PC-9 (cell line): Measurements from ENCODE around the gene UCP2. TPM values are rescaled to one million over a fixed set of nuclear protein-coding genes. Genes with fewer than 3 reads are reported as not detected.

Experiments
- BruUV-seq: library from RNA; stranded (reverse); fragments of 400-500 nt; replicated peaks from 2 replicates; lab custom pipeline; 2021; lab: Mats Ljungman, UMichigan
- CTCF ChIA-PET: fragments of 300-600 bp; sonication (Branson Sonifier 250); formaldehyde crosslinking; loops from one replicate; lab custom pipeline; 2022; ENCODE audit warnings: antibody characterized with exemption; lab: Charles Lee
- POLR2A ChIA-PET: fragments of 300-600 bp; sonication (Branson Sonifier 250); formaldehyde crosslinking; loops from one replicate; lab custom pipeline; 2022; ENCODE audit warnings: antibody characterized with exemption; ENCODE audit not compliant: unreplicated experiment; lab: Charles Lee
- DNase-seq, 2 experiments: peaks; one replicate each; pipeline versions ENCODE4 v3.0.0 to v3.0.0-alpha.2; 2015 to 2022; ENCODE audit warnings: mixed read lengths in 1 of 2
- H2AFZ ChIP-seq: fragments of 200-600 bp; sonication (generic); 2 replicates; pipeline ENCODE4 v1.8.1; 2017; ENCODE audit warnings: antibody characterized with exemption
- H3F3A ChIP-seq: fragments of 200-600 bp; sonication (generic); 2 replicates; pipeline ENCODE4 v1.8.1; 2017; ENCODE audit warnings: antibody characterized with exemption, mild to moderate bottlenecking, low read depth; ENCODE audit not compliant: insufficient read depth
- H3K27ac ChIP-seq: fragments of 200-600 bp; sonication (generic); 2 replicates; pipeline ENCODE4 v1.6.1; 2016; ENCODE audit warnings: mixed run types
- H3K27me3 ChIP-seq: fragments of 200-600 bp; sonication (generic); 2 replicates; pipeline ENCODE4 v1.6.1; 2016; ENCODE audit warnings: low read depth, mixed run types; ENCODE audit not compliant: insufficient read depth
- H3K36me3 ChIP-seq: fragments of 200-600 bp; sonication (generic); 2 replicates; pipeline ENCODE4 v1.6.1; 2016; ENCODE audit warnings: low read depth, mixed run types
- H3K4me1 ChIP-seq: fragments of 200-600 bp; sonication (generic); replicated peaks from 2 replicates; pipeline ENCODE4 v1.6.1; 2016; ENCODE audit warnings: mixed run types; ENCODE audit not compliant: insufficient read depth
- H3K4me2 ChIP-seq: fragments of 200-600 bp; sonication (generic); 2 replicates; pipeline ENCODE4 v1.6.1; 2017; ENCODE audit warnings: mixed run types
- H3K4me3 ChIP-seq: fragments of 200-600 bp; sonication (generic); 2 replicates; pipeline ENCODE4 v1.6.1; 2016; ENCODE audit warnings: mixed run types
- H3K79me2 ChIP-seq: fragments of 200-600 bp; sonication (generic); 2 replicates; pipeline ENCODE4 v1.6.1; 2017; ENCODE audit warnings: low read depth, mixed run types
- H3K9me2 ChIP-seq: fragments of 200-600 bp; sonication (generic); 2 replicates; pipeline ENCODE4 v1.8.1; 2017; ENCODE audit warnings: mild to moderate bottlenecking; ENCODE audit not compliant: insufficient read depth
- H3K9me3 ChIP-seq: fragments of 200-600 bp; sonication (generic); 2 replicates; pipeline ENCODE4 v1.8.1; 2016; ENCODE audit warnings: low read depth; ENCODE audit not compliant: insufficient read depth
- H4K20me1 ChIP-seq: fragments of 200-600 bp; sonication (generic); 2 replicates; pipeline ENCODE4 v1.8.1; 2017; ENCODE audit not compliant: insufficient read depth
- CTCF ChIP-seq: fragments of 200-600 bp; sonication (generic); conservative IDR thresholded peaks from 2 replicates; pipeline ENCODE4 v1.6.1; 2017; ENCODE audit warnings: mixed run types, antibody characterized with exemption, mild to moderate bottlenecking, moderate library complexity
- EZH2 ChIP-seq: fragments of 200-600 bp; sonication (generic); IDR thresholded peaks from 2 replicates; pipeline ENCODE4 v1.8.0; 2017; ENCODE audit warnings: antibody characterized with exemption, low read depth
- intact Hi-C: fragments of 100-400 bp; cut with micrococcal nuclease; formaldehyde crosslinking; loops from one replicate; pipeline ENCODE4 v1.10.0; 2022; ENCODE audit not compliant: unreplicated experiment
- total RNA-seq: library from RNA; stranded (reverse); gene quantifications from 2 replicates; pipeline ENCODE4 v1.2.3, GENCODE V29; 2021

Gene UCP2
- total RNA-seq, 1 experiment from 2014 or later = 27.2 TPM

GRCh38 chr11:74017631-74018030, 35.0 kb upstream of the UCP2 start:
- ChIA-PET POLR2A (no interaction called here), CTCF (no interaction called here)
- Histone ChIP-seq H3K4me1 (peaks cover 31% of the 10 kb centered on the region), H3K27ac (peak overlapping the region; percentile 79), H3K9me3 (no peaks in the 10 kb centered on the region), H3K36me3 (0 out of 2 replicates have a peak, but pooled peaks cover 15% of the 10 kb centered on the region), H4K20me1 (no peaks in the 10 kb centered on the region), H3K79me2 (no peaks in the 10 kb centered on the region), H3K27me3 (no peaks in the 10 kb centered on the region), H2AFZ (no peak overlapping the region), H3K4me3 (no peak overlapping the region), H3F3A (peaks cover 20% of the 10 kb centered on the region; the same call in 1 of the 2 replicates), H3K9me2 (no peaks in the 10 kb centered on the region), H3K4me2 (peak overlapping the region; percentile 57)
- intact Hi-C loops = no loop called here
- TF ChIP-seq CTCF (no peak), EZH2 (no peak)
- no TSS peak for BruUV-seq
- DNase-seq = no peak

GRCh38 chr11:74015919-74016684, 33.5 kb upstream of the UCP2 start:
- ChIA-PET CTCF (no interaction called here), POLR2A (no interaction called here)
- peaks cover 20% of the 10 kb centered on the region; the same call in 1 of the 2 replicates for H3F3A ChIP-seq
- intact Hi-C loops = no loop called here
- TF ChIP-seq EZH2 (no peak), CTCF (no peak)
- no peak overlapping the region for H3K4me2 ChIP-seq
- H3K27me3 ChIP-seq = no peaks in the 10 kb centered on the region
- no peaks in the 10 kb centered on the region for H3K9me2 ChIP-seq
- no peaks in the 10 kb centered on the region for H3K9me3 ChIP-seq
- H3K27ac ChIP-seq = no peak overlapping the region
- H2AFZ ChIP-seq = no peak overlapping the region
- BruUV-seq = no TSS peak
- peaks cover 31% of the 10 kb centered on the region for H3K4me1 ChIP-seq
- H3K36me3 ChIP-seq = 0 out of 2 replicates have a peak, but pooled peaks cover 15% of the 10 kb centered on the region
- H3K4me3 ChIP-seq = no peak overlapping the region
- no peak for DNase-seq
- H4K20me1 ChIP-seq = no peaks in the 10 kb centered on the region
- H3K79me2 ChIP-seq = no peaks in the 10 kb centered on the region

- H3K9me2 ChIP-seq = no peaks in the 10 kb centered on the region
- no peak overlapping the region for H3K4me2 ChIP-seq
- no peak for DNase-seq
- no TSS peak for BruUV-seq
- no peaks in the 10 kb centered on the region for H3K9me3 ChIP-seq
- ChIA-PET CTCF (interaction anchor here (0.6 kb wide), 1 partner anchor 23 kb away, joined by 7 read pairs; no protein-coding TSS in a partner anchor), POLR2A (interaction anchor here (0.5 kb wide), 1 partner anchor 115 kb away, joined by 3 read pairs; no protein-coding TSS in a partner anchor)
- no peaks in the 10 kb centered on the region for H4K20me1 ChIP-seq
- H3K27me3 ChIP-seq = no peaks in the 10 kb centered on the region
- H3K36me3 ChIP-seq = 0 out of 2 replicates have a peak, but pooled peaks cover 15% of the 10 kb centered on the region
- intact Hi-C loops = no loop called here
- H3K27ac ChIP-seq = no peak overlapping the region
- H3F3A ChIP-seq = peaks cover 23% of the 10 kb centered on the region; the same call in 1 of the 2 replicates
- no peak for TF ChIP-seq CTCF
- no peak for TF ChIP-seq EZH2
- H3K4me1 ChIP-seq = peaks cover 25% of the 10 kb centered on the region
- H2AFZ ChIP-seq = no peak overlapping the region
- no peaks in the 10 kb centered on the region for H3K79me2 ChIP-seq
- no peak overlapping the region for H3K4me3 ChIP-seq
These were observed 32.2 kb upstream of the UCP2 start for GRCh38 chr11:74014880-74015279.
